Cardiac muscle cell (in vitro differentiated cells and primary cell): ENCODE results near the gene CIBAR2. TPM values are rescaled to one million over a fixed set of nuclear protein-coding genes. Genes with fewer than 3 reads are reported as not detected.

ENCODE experiments used
- DNase-seq, 2 donors: peaks; one replicate each; pipeline versions ENCODE4 v3.0.0 to v3.0.0-alpha.2; 2010 to 2017; ENCODE audit warnings: low read depth in 1 of 2, low spot score in 1 of 2
- H3K27ac ChIP-seq: fragments of 200-600 bp; sonication (generic); 2 replicates; pipeline ENCODE4 v1.5.1; 2016
- H3K27me3 ChIP-seq: fragments of 200-600 bp; sonication (generic); 2 replicates; pipeline ENCODE4 v1.6.0; 2016; ENCODE audit warnings: control low read depth
- H3K36me3 ChIP-seq: fragments of 200-600 bp; sonication (generic); 2 replicates; pipeline ENCODE4 v1.5.1; 2016; ENCODE audit warnings: control low read depth
- H3K4me1 ChIP-seq: fragments of 200-600 bp; sonication (generic); 2 replicates; pipeline ENCODE4 v1.8.1; 2017; ENCODE audit warnings: low read depth, mild to moderate bottlenecking, mixed run types
- H3K4me3 ChIP-seq: fragments of 200-600 bp; sonication (generic); 2 replicates; pipeline ENCODE4 v1.5.1; 2016; ENCODE audit warnings: mild to moderate bottlenecking
- H3K9me3 ChIP-seq: fragments of 200-600 bp; sonication (generic); 2 replicates; pipeline ENCODE4 v1.5.1; 2017; ENCODE audit warnings: low read depth, mild to moderate bottlenecking, control low read depth
- polyA plus RNA-seq: library from polyadenylated mRNA; unstranded; fragments of >200 nt; fragmentation: Nextera tagmentation; extraction: Ambion mirVana; gene quantifications from 2 replicates; pipeline ENCODE4 v1.2.1, GENCODE V29; 2016
- total RNA-seq: library from RNA; depleted of rRNA; stranded (reverse); fragments of >200 nt; gene quantifications from 2 replicates; pipeline ENCODE4 v1.2.3, GENCODE V29; 2016
- TF ChIP-seq, protein P1 (sequence below): IDR thresholded peaks from 2 replicates; pipeline ENCODE4 v1.5.1; 2012; ENCODE audit warnings: low read depth, mild to moderate bottlenecking, low read length

Gene CIBAR2
- total and polyA plus RNA-seq, 2 experiments from 2014 or later, result not detected

DNA sequence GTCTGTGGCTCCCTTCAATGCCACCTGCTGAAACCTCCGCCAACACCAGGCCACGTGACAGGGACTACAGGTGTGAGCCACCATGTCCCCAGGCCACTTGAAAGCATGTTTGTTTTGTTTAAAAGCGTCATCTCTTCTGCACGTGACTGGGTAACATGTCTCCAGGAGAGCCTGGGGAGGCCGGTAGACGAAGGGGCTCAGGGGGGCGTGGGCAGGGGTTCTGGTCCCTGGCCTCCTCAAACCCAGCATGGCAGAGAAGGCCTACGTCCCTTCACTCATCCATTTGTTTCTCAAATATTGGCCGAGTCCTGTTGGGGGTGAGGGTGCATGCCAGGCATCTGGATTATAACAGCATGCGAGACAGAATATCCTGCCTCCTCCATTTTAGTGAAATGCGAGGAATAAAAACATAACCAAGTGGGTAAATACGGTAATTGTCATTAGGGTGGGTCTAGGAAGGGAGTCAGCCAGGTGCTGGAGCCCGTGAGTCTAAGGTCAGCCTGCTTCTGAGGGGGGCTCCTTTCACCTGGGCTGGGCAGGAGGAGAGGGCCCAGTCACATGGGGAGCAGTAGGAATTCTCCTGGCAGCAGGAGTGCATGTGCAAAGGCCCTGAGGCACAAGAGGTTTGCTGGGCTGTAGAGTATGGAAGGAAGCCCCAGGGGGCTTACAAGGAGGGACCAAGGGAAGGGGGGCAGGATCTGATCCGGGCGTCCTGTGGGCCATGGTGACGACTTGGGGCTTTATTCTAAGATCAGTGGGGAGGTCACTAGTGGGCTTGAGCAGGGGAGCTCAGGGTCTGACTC is 26.8 kb upstream of the CIBAR2 start:
- Histone ChIP-seq H3K36me3 (no peaks in the 10 kb centered on the region), H3K9me3 (no peaks in the 10 kb centered on the region), H3K27ac (no peak overlapping the region), H3K4me3 (no peak overlapping the region), H3K4me1 (peaks cover 20% of the 10 kb centered on the region), H3K27me3 (no peaks in the 10 kb centered on the region)
- no peak for DNase-seq
- TF ChIP-seq, protein P1, sequence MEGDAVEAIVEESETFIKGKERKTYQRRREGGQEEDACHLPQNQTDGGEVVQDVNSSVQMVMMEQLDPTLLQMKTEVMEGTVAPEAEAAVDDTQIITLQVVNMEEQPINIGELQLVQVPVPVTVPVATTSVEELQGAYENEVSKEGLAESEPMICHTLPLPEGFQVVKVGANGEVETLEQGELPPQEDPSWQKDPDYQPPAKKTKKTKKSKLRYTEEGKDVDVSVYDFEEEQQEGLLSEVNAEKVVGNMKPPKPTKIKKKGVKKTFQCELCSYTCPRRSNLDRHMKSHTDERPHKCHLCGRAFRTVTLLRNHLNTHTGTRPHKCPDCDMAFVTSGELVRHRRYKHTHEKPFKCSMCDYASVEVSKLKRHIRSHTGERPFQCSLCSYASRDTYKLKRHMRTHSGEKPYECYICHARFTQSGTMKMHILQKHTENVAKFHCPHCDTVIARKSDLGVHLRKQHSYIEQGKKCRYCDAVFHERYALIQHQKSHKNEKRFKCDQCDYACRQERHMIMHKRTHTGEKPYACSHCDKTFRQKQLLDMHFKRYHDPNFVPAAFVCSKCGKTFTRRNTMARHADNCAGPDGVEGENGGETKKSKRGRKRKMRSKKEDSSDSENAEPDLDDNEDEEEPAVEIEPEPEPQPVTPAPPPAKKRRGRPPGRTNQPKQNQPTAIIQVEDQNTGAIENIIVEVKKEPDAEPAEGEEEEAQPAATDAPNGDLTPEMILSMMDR, result no peak

DNA sequence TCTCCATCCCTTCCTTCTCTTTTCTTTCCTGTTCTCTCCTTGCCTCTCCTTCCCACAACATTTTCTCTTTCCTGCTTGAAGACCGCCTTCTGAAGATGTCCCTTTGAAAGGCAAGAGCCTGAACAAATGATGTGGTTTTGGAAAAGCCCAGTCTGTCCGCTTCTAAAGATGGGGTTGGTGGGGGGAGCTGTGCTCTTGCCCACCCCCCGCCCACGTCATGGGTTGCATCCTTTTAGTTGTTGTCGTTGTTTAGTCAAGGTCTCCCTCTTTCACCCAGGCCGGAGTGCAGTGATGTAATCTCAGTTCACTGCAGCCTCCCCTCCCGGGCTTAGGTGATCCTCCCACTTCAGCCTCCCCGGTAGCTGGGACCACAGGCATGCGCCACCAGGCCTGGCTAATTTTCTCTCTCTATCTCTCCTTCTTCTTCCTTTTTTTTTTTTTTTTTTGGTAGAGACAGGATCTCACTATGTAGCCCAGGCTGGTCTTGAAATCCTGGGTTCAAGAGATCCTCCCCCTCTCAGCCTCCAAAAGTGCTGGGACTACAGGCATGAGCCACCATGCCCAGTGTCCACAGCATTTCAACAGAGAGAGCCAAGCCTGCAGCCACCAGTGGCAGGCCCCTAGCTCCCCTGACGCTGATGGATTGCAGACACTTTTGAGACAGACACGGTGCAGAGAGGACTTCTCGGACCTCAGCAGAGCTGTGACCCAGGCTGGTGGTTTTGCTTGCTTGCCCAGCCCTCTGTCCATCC is 26.0 kb upstream of the CIBAR2 start:
- Histone ChIP-seq H3K9me3 (no peaks in the 10 kb centered on the region), H3K27me3 (no peaks in the 10 kb centered on the region), H3K4me1 (peaks cover 20% of the 10 kb centered on the region), H3K4me3 (no peak overlapping the region), H3K36me3 (no peaks in the 10 kb centered on the region), H3K27ac (no peak overlapping the region)
- DNase-seq, result peak in 1 of 2 donors; percentile 57
- TF ChIP-seq, protein P1, result no peak

DNA sequence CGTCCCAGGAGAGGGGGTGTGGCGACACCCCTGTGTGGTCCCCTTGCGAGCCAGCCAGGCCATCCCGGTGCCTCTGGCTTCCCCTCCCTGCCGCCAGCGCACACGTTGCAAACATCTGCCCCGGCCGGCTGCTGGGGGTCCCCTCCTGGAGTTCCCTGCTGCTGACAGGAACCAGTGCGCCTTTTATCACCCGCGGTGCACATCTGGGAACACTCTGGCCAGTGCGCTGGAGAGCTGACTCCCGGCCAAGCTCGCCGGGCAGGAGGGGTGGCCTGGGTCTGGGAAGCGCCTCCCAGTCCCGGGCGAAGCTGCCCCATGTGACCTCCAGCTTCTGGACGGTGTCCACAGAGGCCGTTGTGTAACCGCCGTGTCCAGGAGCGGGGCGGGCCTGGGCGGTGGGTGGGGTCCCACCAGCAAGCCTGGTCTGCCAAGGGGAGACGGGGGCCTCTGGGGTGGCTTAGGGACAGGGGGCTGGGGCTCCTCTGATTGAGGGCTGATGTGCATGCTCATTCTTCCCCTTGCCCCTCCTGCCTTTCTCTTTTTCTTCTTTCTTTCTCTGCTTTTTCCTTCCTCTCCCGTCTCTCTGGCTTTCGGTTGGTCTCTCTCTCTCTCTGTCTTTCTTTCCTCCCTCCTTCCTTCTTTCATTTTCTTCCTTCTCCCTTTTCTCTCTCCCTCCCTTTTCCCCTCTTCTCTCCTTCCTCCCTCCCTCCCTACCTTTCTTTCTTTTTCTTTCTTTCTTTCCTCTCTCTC is 25.2 kb upstream of the CIBAR2 start:
- H3K4me3 ChIP-seq, result no peak overlapping the region
- no peaks in the 10 kb centered on the region for H3K27me3 ChIP-seq
- H3K36me3 ChIP-seq, result no peaks in the 10 kb centered on the region
- DNase-seq, result peak; percentile 76 to 98
- peaks cover 20% of the 10 kb centered on the region for H3K4me1 ChIP-seq
- no peak overlapping the region for H3K27ac ChIP-seq
- TF ChIP-seq, protein P1, result no peak
- no peaks in the 10 kb centered on the region for H3K9me3 ChIP-seq

DNA sequence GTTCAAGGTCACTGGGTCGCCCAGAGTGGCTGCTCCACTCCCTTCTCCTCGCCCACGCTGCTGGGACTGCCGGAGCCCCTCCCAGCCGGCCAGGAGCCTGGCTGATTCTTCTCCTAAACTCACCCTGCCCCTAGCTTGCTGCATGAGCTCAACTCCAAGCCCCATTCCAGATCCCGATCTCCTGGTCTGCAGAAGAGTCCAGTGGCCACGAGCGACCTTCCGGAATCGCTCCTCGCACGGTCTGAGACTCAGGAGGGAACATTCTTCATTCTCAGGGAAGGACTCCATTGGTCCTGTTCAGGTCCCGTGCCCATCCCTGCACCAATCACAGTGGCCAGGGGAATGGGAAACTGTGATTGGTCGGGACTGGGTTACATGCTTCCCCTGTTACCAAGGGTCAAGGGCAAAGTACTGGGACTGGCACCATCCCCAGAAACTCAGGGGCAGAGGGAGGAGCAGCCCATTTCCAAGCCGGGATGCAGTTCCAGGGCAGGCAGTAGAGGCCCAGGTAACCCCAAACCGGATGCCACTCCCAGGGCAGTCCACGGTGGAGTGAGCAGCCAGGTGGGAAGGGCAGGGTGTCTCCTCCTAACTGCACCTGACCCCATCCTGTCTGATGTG is 24.5 kb upstream of the CIBAR2 start:
- Histone ChIP-seq H3K4me3 (no peak overlapping the region), H3K27ac (no peak overlapping the region), H3K4me1 (peaks cover 20% of the 10 kb centered on the region), H3K36me3 (no peaks in the 10 kb centered on the region), H3K27me3 (no peaks in the 10 kb centered on the region), H3K9me3 (no peaks in the 10 kb centered on the region)
- TF ChIP-seq, protein P1, result no peak
- DNase-seq, result peak in 1 of 2 donors; percentile 74

DNA sequence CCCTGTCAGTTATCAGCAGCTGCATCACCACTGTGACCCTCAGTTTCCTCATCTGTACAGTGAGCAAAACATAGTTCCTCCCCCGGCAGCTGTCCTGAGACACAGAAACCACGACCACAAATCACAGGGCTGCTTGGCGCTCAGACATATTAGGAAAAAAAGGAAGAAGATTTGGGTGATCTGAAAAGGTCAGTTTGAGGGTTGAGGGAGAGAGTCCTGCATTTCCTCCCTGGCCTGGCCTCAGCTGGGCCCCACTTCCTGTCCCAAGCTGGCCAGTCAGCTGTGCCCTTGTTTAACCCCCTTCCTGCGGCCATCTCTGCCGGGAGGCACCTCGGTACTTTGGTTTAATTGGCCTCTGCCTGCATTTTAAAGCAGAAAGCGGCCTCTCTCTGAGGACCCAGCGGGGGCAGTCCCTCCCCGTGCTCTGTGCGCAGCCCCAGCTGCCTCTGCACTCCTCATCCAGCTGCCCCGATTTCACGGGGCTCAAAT is 24.0 kb upstream of the CIBAR2 start:
- Histone ChIP-seq H3K27ac (no peak overlapping the region), H3K4me1 (peaks cover 20% of the 10 kb centered on the region), H3K9me3 (no peaks in the 10 kb centered on the region), H3K27me3 (no peaks in the 10 kb centered on the region), H3K36me3 (no peaks in the 10 kb centered on the region), H3K4me3 (no peak overlapping the region)
- TF ChIP-seq, protein P1, result no peak
- DNase-seq, result peak in 1 of 2 donors; percentile 50
